ENCODE results near the gene PIGN.

The PIGN gene

DNA sequence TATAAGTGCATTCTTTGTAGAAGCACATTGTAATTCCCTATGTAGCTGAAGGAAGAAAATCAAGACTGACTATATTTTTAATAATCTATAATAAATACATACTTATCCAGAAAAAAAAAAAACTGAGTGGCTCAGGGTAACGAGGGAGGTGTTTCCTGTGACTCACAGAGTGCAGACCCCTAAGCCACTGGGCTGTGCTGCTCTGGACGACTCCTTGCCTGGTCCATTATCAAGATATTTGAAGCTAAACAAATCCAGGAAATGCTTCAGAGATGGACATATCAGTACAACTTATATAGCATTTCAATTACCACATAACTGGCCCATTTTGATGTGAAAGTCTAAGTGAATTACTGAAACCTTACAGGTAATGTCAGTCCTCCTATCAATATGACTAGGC is 80.6 kb downstream of the PIGN start:
- no peak for DNase-seq (ENCODE audit: low spot score)

GRCh38 chr18:62105376-62105775 is 81.5 kb downstream of the PIGN start:
- no peak for DNase-seq (ENCODE audit: low spot score)

- DNase-seq (ENCODE audit: low spot score) = peak; percentile 35
These were observed 84.6 kb downstream of the PIGN start for GRCh38 chr18:62102221-62102620.

DNA sequence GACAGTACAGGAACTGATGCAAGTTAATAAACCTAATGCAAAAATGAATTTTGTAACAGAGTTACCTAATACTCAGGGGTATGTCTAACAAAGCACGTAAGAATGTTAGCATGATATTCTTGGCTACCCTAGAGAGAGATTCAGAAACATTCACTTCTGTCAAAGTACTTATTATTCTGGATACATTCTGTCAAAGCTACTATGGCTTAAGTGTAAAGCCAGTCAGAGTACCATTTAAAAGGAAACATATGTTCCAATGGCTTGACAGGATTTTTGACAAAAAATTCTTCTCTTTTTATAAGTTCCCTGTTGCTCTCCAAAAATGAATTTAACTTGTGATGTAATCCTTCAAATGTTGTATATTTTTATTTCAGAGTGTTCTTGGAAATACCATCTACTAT is 85.5 kb downstream of the PIGN start:
- no peak for DNase-seq (ENCODE audit: low spot score)

DNA sequence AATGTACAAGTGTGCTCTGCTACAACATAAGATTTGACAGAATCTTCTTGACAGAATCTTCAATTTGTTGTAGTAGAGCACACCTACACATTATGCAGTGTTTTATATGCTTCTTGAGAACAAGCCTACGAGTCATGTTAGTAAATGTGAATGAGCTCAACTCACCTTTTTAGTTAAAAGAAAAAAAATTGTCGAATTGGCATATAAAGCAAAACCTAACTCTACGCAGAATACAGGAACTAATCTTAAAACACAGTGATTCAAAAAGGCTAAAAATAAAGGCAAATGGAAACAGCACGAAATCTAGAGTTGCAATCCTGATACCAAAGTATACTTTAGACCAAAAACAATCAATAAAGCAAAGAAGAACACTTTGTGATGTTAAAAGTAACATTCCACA is 87.9 kb downstream of the PIGN start:
- no peak for DNase-seq (ENCODE audit: low spot score)

DNA sequence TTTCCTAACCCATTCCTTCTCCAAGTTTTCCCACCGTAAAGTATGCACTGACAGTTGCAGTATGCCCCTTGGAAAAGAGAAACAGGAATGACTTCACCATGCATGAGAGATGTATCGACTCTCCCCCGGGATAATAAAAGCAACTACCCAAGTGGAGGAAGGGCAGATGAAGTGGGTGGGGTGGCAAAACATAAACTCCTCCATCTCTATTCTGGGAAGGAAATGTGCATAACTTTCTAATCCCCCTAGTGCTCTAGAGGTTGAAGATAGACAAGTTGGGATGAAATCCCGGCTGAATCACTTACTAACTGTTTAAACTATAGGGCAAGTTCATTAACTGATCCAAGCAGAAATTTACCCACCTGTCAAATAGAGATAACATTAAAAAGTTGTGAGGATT is 89.2 kb downstream of the PIGN start:
- no peak for DNase-seq (ENCODE audit: low spot score)

DNA sequence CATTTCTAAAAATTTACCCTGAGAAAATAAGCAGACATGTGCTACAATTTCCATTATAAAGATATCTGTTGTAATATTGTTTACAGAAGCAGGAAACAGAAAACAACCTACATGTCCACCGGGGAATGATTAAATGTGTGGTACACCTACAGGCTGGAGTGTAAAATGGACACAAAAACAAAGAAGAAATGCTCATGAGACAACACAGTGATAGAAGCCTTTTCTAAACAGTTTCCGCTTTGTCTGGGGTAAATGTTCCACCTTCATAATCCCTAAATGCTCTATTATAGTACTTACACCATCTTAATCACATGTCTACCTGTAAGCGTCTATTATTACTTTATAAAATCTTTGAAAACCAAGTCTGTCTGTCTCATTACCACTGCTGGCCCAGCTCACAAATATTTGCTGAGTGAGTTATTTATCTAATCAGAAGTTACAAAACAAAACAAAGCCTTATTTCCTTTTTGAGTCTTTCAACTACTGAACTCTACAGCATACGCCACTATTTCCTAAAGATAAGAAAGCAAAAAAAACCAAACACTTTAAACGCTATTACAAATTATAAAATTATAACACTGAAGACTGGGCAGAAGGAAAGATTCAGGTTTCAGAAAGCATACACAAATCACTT is 95.3 kb downstream of the PIGN start:
- no peak for DNase-seq (ENCODE audit: low spot score)

DNA sequence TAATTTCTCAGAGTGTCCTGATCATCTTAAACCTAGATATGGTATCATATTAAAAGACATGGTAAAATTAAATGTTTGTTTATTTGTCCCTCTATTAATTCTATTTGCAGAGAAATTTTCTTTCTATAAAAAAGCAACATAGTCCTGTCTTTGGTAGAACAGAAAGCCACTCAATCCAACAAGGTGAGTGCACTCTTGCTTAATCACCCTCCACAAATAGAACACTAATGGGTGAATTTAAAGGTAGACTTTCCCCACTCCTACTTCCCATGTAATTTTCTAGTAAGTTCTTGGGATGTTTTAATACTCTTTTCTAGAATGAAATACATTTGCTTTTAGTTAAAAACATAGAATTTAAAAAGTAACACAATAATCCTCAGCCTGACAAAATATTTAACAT is 97.7 kb downstream of the PIGN start:
- no peak for DNase-seq (ENCODE audit: low spot score)

DNA sequence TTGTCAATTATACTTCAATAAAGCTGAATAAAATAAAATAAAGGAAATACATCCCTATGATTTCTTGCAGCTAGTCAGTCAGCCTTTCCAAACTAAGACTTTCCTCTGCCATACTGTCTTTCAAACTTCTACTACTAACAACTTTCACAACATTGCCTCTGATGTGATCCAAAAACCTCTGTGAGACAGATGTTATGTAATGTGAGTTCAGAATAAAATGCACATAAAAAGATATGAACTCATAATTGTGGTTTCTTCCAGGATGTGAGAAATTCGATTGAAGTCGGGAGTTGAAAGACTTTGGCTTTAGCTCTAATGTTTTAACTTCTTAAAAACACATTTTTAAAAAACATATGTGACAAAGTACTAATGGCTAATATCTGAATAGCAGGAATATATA is 98.7 kb downstream of the PIGN start:
- no peak for DNase-seq (ENCODE audit: low spot score)

GRCh38 chr18:62085756-62086155 is 101.1 kb downstream of the PIGN start:
- DNase-seq (ENCODE audit: low spot score) = no peak

GRCh38 chr18:62081761-62082294 is 105.0 kb downstream of the PIGN start:
- DNase-seq (ENCODE audit: low spot score) = no peak

- no peak for DNase-seq (ENCODE audit: low spot score)
These were observed 105.6 kb downstream of the PIGN start for GRCh38 chr18:62081248-62081647.

GRCh38 chr18:62080172-62080900 is 106.5 kb downstream of the PIGN start:
- DNase-seq (ENCODE audit: low spot score) = no peak

DNA sequence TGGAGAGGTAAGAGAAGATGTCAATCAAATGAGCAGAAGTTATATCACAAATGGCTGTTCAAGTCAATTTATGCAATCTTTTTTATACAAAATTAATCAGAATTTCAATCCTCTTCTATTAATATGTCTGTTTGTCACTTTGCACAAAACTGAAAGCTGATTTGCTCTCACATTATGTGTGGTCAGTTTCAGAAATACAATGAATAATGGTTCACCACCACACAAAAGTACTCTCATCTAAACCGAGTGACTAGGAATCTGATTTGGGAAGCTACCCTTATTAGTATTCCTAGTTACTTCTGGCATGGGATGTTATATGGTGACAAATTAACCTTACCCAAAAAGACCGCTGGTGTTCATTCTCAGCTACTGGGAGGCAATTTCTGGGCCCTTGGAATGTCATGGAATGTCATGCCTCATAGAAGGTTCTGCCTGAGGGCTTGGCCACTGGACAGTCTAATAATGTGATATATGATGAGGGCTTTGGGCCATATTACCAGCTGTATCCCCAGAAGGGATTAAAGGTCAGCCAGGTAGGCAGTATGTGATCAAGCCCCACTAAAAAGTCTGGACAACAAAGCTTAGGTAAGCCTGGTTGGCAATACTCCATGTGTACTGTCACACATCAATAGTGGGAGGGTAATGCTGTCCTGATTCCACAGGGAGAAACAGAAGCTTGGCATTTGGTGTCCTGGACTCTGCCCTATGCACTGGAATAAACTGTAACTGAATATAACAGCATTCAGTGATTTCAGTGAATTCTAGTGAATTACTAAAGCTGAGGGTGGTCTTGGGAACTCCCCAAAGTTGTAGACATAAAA is 113.2 kb downstream of the PIGN start:
- DNase-seq (ENCODE audit: low spot score) = no peak

- DNase-seq (ENCODE audit: low spot score) = no peak
These were observed 114.5 kb downstream of the PIGN start for GRCh38 chr18:62072370-62072769.

GRCh38 chr18:62071071-62071470 is 115.8 kb downstream of the PIGN start:
- DNase-seq (ENCODE audit: low spot score) = no peak

GRCh38 chr18:62070302-62070701 is 116.6 kb downstream of the PIGN start:
- DNase-seq (ENCODE audit: low spot score) = no peak

DNA sequence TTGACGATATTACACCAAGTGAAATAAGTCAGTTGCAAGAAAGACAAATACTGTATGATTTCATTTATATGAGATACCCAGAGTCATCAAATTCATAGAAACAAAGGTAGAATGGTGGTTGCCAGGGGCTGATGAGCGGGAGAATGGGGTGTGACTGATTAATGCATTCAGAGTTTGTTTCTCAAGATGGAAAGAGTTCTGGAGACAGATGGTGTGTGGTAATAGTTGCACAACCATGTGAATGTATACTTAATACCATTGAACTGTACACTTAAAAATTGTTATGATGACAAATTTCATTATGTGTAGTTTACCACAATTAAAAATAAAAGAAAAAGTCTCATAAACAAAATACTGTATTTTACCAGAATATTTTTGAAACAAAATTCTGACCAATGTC is 117.3 kb downstream of the PIGN start:
- no peak for DNase-seq (ENCODE audit: low spot score)

- no peak for DNase-seq (ENCODE audit: low spot score)
These were observed 120.6 kb downstream of the PIGN start for GRCh38 chr18:62066102-62066818.

DNA sequence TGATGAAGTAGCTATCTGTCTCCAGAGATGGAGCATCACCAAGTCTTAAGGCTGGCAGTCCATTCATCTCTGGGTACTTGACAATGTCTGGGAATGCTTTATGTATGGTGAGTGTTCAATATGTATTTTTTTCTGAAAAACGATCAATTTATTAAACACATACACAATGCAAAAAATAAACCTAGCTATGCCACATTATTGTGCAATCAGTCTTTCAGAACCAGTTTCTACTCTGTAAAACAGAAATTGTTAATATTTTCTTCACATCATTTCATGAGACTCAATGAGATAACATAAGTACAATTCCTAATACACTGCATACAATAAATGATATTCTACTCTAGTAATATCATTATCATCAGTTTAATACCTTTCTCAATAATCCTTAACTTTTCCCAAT is 122.5 kb downstream of the PIGN start:
- DNase-seq (ENCODE audit: low spot score) = no peak

DNA sequence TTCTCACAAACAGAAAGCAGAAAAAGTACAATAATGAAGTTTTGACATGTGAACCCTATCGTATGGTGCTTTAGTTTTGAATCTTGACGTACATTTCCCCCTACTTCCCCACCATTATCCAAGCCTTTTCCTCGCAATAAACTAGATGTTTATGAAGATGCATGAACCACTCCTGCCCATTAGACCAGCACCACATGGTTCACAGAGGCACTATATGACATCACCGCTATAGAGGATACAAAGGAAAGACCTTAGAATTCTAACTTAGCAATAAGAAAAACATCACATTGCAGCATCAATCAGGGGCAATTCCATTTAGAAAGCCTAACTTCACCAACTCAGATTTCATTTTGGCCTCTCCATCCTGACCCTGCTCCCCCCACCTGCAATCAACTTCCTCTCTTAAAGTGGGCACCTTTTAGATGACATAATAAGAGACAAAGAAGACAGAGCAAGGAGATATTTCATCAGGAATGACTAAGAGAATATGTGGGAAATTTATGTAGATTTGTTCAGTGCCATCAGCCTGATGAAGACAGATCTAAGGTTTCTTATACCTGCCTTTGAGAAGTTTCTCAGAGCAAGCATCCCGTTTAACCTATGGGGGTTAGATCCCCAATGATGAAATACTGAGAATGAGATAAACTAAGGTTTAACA is 124.9 kb downstream of the PIGN start:
- DNase-seq (ENCODE audit: low spot score) = no peak

GRCh38 chr18:62060820-62061219 is 126.0 kb downstream of the PIGN start:
- no peak for DNase-seq (ENCODE audit: low spot score)
